ENCODE results near the gene YPEL2.

The YPEL2 gene

DNA sequence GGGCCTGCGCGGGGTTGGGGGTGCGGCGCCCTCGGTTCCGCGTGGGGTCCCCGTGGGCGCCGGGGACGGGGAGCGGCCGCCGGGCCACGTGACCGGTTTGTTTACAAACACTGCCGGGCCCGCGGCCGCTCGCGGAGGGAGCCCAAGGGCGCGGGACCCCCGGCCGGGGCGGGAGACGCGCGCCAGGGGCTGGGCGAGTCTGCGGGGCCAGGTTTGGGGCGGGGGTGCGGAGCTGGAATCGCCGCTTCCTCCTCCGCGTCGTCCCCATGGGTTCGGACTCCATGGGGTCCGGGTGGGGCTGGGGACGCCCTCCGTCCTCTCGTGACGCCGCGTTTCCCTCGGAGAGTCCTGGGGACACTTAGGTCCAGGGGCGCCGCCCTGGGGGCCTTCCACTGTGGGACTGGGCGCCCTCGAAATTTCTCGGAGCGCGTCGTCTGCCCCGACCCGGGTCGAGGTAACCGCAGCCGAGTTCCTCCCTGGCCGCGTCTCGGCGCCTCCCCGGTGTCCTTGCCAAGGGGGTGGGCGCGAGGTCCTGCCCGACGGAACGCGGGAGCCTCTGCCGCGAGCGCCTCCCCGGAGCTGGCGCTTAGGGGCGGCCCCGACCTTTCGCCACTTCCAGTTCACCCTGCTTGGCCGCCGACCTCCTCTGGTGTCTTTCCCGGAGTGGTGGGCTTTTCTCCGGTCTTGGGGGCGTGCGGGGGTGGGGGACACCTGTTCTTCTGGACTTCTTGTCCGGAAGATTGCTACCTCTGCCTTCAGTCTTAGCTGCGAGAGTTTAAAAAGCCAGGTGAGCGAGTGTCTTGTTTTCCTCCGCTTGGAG lies 684 bp downstream of the YPEL2 start:
- H3K27ac ChIP-seq: peak overlapping the region; percentile 80
- TF ChIP-seq ZFX (IDR thresholded peaks at IDR 0.05): 0 out of 2 replicates have a peak, but pooled peaks have one; percentile 7
- TF ChIP-seq, protein P1, sequence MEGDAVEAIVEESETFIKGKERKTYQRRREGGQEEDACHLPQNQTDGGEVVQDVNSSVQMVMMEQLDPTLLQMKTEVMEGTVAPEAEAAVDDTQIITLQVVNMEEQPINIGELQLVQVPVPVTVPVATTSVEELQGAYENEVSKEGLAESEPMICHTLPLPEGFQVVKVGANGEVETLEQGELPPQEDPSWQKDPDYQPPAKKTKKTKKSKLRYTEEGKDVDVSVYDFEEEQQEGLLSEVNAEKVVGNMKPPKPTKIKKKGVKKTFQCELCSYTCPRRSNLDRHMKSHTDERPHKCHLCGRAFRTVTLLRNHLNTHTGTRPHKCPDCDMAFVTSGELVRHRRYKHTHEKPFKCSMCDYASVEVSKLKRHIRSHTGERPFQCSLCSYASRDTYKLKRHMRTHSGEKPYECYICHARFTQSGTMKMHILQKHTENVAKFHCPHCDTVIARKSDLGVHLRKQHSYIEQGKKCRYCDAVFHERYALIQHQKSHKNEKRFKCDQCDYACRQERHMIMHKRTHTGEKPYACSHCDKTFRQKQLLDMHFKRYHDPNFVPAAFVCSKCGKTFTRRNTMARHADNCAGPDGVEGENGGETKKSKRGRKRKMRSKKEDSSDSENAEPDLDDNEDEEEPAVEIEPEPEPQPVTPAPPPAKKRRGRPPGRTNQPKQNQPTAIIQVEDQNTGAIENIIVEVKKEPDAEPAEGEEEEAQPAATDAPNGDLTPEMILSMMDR (conservative IDR thresholded peaks at IDR 0.05): no peak

DNA sequence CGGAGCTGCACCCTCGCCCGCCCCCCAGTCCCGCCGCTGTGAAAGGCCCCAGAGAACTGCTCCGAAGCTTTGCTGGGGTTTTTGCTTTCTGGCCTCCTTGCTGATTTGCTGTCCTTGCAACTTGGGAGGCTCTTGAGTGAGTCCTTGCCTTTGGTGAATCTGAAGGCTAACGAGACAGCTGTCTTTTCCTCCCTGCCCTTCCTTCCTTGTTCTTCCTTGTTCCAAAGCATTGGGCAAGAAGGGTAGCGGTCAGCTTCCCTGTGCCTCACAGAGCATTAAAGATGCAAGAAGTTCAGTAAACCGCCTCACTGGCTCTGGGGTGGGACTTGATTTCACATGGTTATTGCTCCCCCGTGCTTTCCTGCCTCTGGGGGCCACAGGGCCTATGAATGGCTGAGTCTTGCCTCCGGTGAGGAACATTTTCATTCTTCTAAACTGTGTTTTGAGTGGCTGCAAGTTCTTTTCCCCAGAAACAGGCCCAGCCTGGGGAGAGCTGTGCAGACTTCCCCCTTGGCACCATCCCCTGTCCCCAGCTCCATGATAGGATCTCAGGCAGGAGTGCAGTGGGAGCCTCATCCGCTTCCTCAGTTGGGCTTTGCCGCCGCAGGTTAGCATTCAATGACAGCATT lies 1.4 kb downstream of the YPEL2 start:
- peak overlapping the region; percentile 80 for H3K27ac ChIP-seq

DNA sequence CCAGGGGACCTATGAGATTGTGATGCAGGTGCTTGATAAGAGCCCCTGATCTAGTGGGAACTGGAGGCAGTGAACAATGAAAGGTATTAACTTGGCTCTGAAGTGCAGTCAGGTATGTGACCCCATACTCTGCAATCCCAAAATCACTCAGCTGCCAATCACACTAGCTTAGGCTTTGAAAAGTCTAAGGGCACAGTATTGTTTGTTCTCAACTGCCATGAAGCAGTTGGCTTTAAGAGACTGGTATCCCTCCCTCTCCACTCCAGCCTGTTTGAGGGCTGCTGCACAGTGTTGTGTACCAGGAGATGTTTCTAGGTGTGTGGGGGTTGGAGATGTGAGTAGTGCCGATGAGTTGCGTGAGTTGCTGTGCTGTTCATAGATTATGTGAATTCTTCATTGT lies 2.4 kb downstream of the YPEL2 start:
- no peak overlapping the region for H3K27ac ChIP-seq
- no peak for TF ChIP-seq ZFX (IDR thresholded peaks at IDR 0.05)
- TF ChIP-seq, protein P1 (conservative IDR thresholded peaks at IDR 0.05): no peak

More for the DNA sequence above, 1.4 kb downstream of the YPEL2 start:
- no peak for TF ChIP-seq ZFX (IDR thresholded peaks at IDR 0.05)
- TF ChIP-seq, protein P1 (conservative IDR thresholded peaks at IDR 0.05): no peak

DNA sequence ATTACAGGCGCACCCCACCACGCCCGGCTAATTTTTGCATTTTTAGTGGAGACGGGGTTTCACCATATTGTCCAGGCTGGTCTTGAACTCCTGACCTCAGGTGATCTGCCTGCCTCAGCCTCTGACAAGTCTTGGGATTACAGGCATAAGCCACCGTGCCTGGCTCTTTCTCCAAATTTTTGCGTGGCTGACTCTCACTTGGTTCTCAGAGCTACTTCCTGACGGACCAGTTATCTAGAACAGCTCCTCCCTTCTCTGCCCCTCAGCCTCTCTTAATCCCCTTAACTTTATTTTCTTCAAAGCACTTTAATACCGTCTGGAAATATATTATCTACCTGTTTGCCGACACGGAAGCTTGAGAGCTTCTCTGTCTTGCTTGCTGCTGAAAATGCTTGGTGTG lies 4.2 kb downstream of the YPEL2 start:
- H3K27ac ChIP-seq: no peak overlapping the region
- no peak for TF ChIP-seq ZFX (IDR thresholded peaks at IDR 0.05)
- TF ChIP-seq, protein P1 (conservative IDR thresholded peaks at IDR 0.05): no peak

DNA sequence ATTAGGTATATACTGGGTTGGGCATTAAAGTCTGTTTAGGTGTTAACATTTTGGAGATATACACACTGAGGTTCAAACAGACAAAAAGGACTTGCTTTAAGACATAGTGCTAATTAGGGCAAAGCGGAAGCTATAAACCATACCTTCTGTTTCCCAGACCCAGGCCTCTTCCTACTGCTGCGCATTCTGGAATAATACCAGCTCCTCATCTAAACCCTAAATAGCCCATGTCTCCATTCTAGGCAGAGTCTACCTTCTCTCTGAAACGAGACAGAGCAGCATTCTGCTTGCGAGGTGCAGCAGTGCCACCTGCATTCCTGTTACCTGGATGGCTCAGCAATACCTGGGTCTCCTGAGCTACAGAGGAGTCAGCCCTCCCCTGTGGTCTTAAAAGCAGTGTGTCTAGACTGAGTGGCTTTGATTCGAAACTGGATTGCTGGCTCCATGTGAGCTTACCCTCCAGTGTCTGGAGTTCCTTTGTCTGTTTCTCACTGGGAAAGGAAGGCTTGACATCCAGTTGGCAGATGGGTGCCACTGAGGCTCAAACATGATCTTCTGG lies 6.4 kb downstream of the YPEL2 start:
- TF ChIP-seq, protein P1 (conservative IDR thresholded peaks at IDR 0.05): no peak
- TF ChIP-seq ZFX (IDR thresholded peaks at IDR 0.05): no peak
- H3K27ac ChIP-seq: no peak overlapping the region

DNA sequence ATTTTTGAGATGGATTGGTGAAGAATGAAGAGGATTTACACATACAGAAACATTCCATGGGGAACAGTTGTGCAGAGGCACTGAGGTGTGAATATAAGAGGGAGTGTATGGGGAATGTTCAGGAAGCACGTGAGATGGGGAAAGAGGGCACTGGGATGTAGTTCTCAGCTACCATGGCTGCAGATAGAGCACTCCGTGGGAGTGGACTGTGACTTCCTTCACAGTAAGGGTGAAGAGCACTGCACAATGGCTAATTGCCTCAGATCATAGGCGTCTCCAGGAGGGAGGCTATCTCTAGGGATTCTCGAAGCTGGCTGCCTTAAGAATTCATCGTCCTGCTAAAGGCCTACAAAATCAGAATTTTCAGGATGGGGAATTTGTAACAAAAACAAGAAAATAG lies 7.0 kb downstream of the YPEL2 start:
- TF ChIP-seq, protein P1 (conservative IDR thresholded peaks at IDR 0.05): no peak
- TF ChIP-seq ZFX (IDR thresholded peaks at IDR 0.05): no peak
- no peak overlapping the region for H3K27ac ChIP-seq

DNA sequence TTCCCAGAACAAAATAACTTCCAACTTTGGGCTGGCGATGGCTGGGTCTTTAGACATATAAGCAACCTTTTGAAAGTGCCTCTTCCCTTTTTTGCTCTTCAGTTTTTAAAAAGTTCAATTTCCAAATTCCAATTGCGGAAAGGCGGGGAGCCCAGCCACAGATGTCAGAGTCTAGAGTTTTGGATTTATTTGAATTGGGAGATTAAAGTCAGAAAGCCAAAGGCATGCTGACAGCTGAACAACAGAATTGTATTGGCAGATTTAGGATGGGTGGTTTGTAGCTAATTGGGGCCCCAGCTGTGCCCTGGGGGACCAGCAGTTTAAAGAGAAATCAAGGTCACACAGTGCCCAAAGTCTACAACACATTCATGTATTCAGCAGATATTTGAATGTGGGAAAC lies 10.5 kb downstream of the YPEL2 start:
- no peak overlapping the region for H3K27ac ChIP-seq
- TF ChIP-seq, protein P1 (conservative IDR thresholded peaks at IDR 0.05): no peak
- TF ChIP-seq ZFX (IDR thresholded peaks at IDR 0.05): no peak
